GM21717 (cell line): ENCODE measurements around the gene ERMARD.

Source experiments
- ATAC-seq: cut with Tn5 transposase; IDR thresholded peaks from one replicate; pipeline ENCODE4 v1.9.1; 2021; ENCODE audit warnings: mild to moderate bottlenecking, moderate library complexity; ENCODE audit not compliant: unreplicated experiment

ERMARD gene

GRCh38 chr6:169820358-169820757, 68.9 kb downstream of the ERMARD start:
- no peak for ATAC-seq

DNA sequence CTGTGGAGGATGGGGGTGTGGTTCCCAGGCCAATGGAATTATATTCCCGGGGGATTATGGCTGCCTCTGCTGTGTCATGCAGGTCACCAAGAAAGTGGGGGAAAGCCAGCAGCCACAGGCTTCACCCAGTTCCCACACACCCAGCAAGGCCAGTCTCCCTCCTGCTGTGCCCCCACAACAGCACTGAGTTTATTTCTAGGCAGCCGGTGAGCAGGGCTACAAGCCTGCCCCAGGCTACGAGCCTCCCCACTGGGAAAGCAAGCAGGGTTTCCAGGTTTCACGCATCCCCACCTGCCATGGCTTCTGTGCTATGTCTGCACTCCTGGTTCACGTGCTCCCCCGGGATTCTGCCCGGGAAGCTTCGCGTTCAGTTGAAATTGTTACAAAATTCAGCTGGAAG, 72.6 kb downstream of the ERMARD start:
- ATAC-seq, result no peak

DNA sequence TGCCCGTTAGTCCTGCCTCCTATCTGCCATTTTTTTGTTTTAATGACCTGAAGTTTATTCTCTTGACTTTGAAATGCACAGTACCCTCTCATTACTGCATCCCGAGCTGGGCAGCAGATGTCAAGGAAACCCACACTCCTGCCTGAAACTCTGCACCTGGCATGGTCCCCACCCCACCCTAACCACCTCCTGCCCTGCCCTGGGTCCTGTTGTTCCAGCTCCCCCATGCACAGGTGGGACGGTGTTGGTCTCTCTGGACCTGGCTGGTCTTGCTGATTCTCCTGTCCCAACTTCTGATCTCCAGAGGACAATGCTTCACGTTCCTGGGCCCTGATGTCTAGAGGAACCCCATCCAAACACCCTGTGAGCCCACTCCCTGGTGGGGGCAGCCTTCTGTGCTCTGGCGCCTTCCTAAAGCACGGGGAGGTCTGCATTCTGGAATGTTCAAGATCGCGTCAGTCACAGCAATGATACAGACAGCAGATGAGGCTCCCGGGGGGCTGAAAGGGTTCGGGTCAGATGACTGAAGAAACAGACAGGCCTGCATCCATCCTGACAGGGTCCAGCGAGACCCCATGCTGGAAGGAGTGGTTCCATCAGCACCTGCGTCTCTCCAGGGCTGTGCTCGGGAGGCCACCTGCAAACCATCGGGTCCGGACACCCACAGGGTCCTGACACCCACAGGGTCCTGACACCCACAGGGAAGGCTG, 73.6 kb downstream of the ERMARD start:
- ATAC-seq, result no peak

DNA sequence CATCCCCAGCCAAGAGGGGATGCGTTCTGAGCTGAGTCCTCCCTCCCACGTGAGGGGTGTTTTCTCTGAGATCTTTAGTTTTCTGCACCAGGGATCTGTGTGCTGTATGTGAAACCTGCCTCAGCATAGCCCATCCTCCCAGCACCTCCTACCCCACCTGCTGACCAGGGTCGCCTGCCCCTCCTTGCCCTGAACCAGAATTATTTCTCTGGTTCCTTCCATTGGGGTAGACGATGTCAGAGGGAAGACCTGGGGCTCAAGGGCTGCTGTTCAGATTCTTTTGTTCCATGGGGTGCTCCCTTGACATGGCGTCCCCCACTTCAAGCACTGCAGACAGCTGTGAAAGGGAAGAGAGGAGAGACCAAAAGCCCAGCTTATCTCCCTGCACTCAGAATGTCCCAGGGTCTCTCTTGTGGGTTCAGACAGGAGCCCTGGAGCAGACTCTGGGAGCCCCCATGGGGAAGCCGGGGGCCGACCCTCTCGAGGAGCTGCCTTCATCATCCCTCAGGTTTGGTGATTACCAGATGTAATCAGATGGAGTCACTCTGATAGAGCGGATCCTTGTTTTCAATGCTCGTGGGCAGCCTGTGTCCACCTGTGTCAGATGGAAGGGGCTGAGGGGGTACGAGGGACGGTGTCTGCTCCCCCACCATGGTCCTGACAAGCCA, 74.3 kb downstream of the ERMARD start:
- no peak for ATAC-seq

DNA sequence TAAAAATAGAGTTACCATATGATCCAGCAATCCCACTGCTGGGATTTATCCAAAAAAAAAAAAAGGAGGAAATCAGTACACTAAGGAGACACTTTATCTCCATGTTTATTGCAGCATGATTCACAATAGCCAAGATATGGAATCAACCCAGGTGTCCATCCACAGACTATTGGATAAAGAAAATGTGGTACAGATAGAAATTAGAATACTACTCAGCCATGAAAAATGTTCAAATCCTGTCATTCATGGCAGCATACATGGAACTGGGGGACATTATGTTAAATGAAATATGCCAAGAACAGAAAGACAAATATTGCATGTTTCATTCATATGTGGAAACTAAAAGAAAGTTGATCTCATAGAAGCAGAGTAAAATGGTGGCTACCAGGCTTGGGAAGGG, 75.3 kb downstream of the ERMARD start:
- no peak for ATAC-seq

GRCh38 chr6:169827290-169827717, 75.9 kb downstream of the ERMARD start:
- ATAC-seq, result no peak

DNA sequence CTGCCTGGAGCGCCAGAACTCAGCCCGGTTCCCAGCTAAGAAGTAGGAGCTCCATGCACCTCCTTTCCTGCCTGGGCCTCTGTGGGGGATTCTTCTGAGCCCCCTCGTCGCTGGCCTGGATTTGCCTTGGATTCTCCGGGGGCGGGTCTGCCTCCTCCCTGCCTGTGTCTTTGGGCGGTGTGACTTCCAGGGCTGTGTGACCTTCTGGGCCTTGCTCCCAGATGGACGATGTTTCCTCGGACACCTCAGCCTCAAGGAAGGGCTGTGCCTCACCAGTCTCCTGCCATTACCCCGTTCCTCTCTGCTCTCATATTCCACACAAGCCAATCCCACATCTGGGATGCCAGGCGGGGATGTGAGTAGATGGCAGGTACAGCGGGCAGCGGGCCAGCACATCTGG, 76.8 kb downstream of the ERMARD start:
- no peak for ATAC-seq

DNA sequence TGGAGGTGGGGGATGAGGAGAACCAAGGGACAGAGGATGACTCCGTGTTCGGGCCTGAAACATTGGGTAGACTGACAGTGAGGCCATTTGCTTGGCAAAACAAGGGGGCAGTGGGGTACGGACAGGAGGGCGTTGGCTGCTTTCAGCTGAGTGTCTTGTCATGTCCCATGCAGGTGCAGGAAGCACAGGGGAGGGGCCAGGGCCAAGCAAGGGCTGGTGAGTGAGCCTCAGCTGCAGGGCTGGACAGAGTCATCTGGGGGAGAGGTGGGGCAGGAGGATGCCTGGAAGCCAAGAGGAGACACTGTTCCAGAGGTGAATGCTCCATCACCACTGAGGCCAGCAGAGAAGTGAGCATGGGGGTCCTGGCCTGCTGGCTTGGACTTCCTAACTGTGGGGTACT, 78.4 kb downstream of the ERMARD start:
- ATAC-seq, result no peak

- ATAC-seq, result no peak
These were observed 79.5 kb downstream of the ERMARD start for GRCh38 chr6:169830876-169831275.
